HG03442 (cell line): ENCODE measurements around the gene POLD4.

Source experiments
- ATAC-seq: cut with Tn5 transposase; IDR thresholded peaks from one replicate; pipeline ENCODE4 v1.9.1; 2021; ENCODE audit warnings: mild to moderate bottlenecking, moderate library complexity; ENCODE audit not compliant: unreplicated experiment

The POLD4 gene

GRCh38 chr11:67303132-67303834, 50.1 kb downstream of the POLD4 start, which contains the start of gene SSH3:
Gene SSH3 (plus strand): TSS chr11:67303530. CDS start chr11:67303626, 96 bp downstream.
- ATAC-seq: no peak

- no peak for ATAC-seq
Observed at GRCh38 chr11:67302571-67303131, 50.7 kb downstream of the POLD4 start.

- no peak for ATAC-seq
Observed at GRCh38 chr11:67301951-67302516, 51.3 kb downstream of the POLD4 start.

GRCh38 chr11:67301313-67301921, 51.9 kb downstream of the POLD4 start:
- ATAC-seq: no peak
